H9 (cell line): ENCODE data around the gene JARID2. TPM values are rescaled to one million over a fixed set of nuclear protein-coding genes. Genes with fewer than 3 reads are reported as not detected.

Experiments used
- DNase-seq: peaks from one replicate; pipeline ENCODE4 v3.0.0-alpha.2; 2017
- H2AFZ ChIP-seq: one replicate; pipeline ENCODE4 v1.6.1; 2013; ENCODE audit warnings: mild to moderate bottlenecking, low read length, control low read depth, moderate library complexity
- H2AK5ac ChIP-seq: 2 replicates; pipeline ENCODE4 v1.6.1; 2013; ENCODE audit warnings: low read length, control low read depth, mixed read lengths; ENCODE audit not compliant: insufficient read length
- H2BK120ac ChIP-seq: one replicate; pipeline ENCODE4 v1.6.1; 2013; ENCODE audit warnings: low read depth, mild to moderate bottlenecking, low read length, control low read depth, inconsistent platforms; ENCODE audit not compliant: poor library complexity, severe bottlenecking
- H2BK12ac ChIP-seq: 2 replicates; pipeline ENCODE4 v1.6.1; 2013; ENCODE audit warnings: low read length, control low read depth, mixed read lengths, low read depth; ENCODE audit not compliant: insufficient read length
- H2BK15ac ChIP-seq: 2 replicates; pipeline ENCODE4 v1.6.1; 2013; ENCODE audit warnings: low read depth, low read length, control low read depth
- H2BK20ac ChIP-seq: one replicate; pipeline ENCODE4 v1.6.1; 2013; ENCODE audit warnings: low read depth, mild to moderate bottlenecking, low read length, control low read depth, inconsistent platforms; ENCODE audit not compliant: poor library complexity, severe bottlenecking
- H2BK5ac ChIP-seq: 2 replicates; pipeline ENCODE4 v1.6.1; 2013; ENCODE audit warnings: low read length, control low read depth, mixed read lengths; ENCODE audit not compliant: insufficient read length
- H3K14ac ChIP-seq: 2 replicates; pipeline ENCODE4 v1.6.1; 2013; ENCODE audit warnings: low read length, control low read depth; ENCODE audit not compliant: insufficient read depth
- H3K18ac ChIP-seq: 2 replicates; pipeline ENCODE4 v1.6.1; 2013; ENCODE audit warnings: low read depth, mild to moderate bottlenecking, mixed read lengths, low read length, control low read depth; ENCODE audit not compliant: insufficient read length
- H3K23ac ChIP-seq: 2 replicates; pipeline ENCODE4 v1.6.1; 2013; ENCODE audit warnings: low read length, control low read depth, mixed read lengths, low read depth; ENCODE audit not compliant: insufficient read length
- H3K23me2 ChIP-seq: 2 replicates; pipeline ENCODE4 v1.6.1; 2013; ENCODE audit warnings: low read depth, mild to moderate bottlenecking, mixed read lengths, low read length, control low read depth; ENCODE audit not compliant: insufficient read length, poor library complexity, severe bottlenecking
- H3K27ac ChIP-seq: 2 replicates; pipeline ENCODE4 v1.5.1; 2013; ENCODE audit warnings: low read length, control low read depth, mixed read lengths, low read depth; ENCODE audit not compliant: insufficient read length
- H3K27me3 ChIP-seq: 2 replicates; pipeline ENCODE4 v1.6.1; 2013; ENCODE audit warnings: low read length, control low read depth, inconsistent platforms; ENCODE audit not compliant: insufficient read depth
- H3K4ac ChIP-seq: 2 replicates; pipeline ENCODE4 v1.6.1; 2013; ENCODE audit warnings: low read depth, mild to moderate bottlenecking, control low read depth, inconsistent platforms, low read length, moderate library complexity
- H3K4me1 ChIP-seq: 2 replicates; pipeline ENCODE4 v1.6.1; 2013; ENCODE audit warnings: low read length, control low read depth, inconsistent platforms; ENCODE audit not compliant: insufficient read depth
- H3K4me2 ChIP-seq: 2 replicates; pipeline ENCODE4 v1.6.1; 2013; ENCODE audit warnings: low read length, control low read depth, mixed read lengths; ENCODE audit not compliant: insufficient read length, insufficient read depth
- H3K56ac ChIP-seq: 2 replicates; pipeline ENCODE4 v1.6.1; 2013; ENCODE audit warnings: low read depth, mild to moderate bottlenecking, mixed read lengths, low read length, control low read depth; ENCODE audit not compliant: insufficient read length
- H3K79me1 ChIP-seq: 2 replicates; pipeline ENCODE4 v1.6.1; 2013; ENCODE audit warnings: low read depth, mild to moderate bottlenecking, moderate library complexity, low read length, control low read depth, inconsistent platforms; ENCODE audit not compliant: insufficient read depth, poor library complexity, severe bottlenecking
- H3K79me2 ChIP-seq: 2 replicates; pipeline ENCODE4 v1.6.1; 2013; ENCODE audit warnings: low read length, control low read depth, inconsistent platforms; ENCODE audit not compliant: insufficient read depth
- H3K9ac ChIP-seq: 2 replicates; pipeline ENCODE4 v1.6.1; 2013; ENCODE audit warnings: low read length, control low read depth, mixed read lengths; ENCODE audit not compliant: insufficient read length; ENCODE audit errors: extremely low read depth
- H3K9me3 ChIP-seq: one replicate; pipeline ENCODE4 v1.6.1; 2013; ENCODE audit warnings: low read depth, low read length, inconsistent platforms; ENCODE audit not compliant: control insufficient read depth
- H3T11ph ChIP-seq: one replicate; pipeline ENCODE4 v1.6.1; 2013; ENCODE audit warnings: mild to moderate bottlenecking, low read length, control low read depth, inconsistent platforms
- H4K20me1 ChIP-seq: one replicate; pipeline ENCODE4 v1.6.1; 2013; ENCODE audit not compliant: control insufficient read depth, insufficient read length, insufficient read depth
- H4K5ac ChIP-seq: 2 replicates; pipeline ENCODE4 v1.6.1; 2013; ENCODE audit warnings: low read depth, mild to moderate bottlenecking, mixed read lengths, low read length, control low read depth; ENCODE audit not compliant: insufficient read length
- H4K8ac ChIP-seq: replicated peaks from 2 replicates; pipeline ENCODE4 v1.6.1; 2013; ENCODE audit warnings: low read length, control low read depth, mixed read lengths, low read depth; ENCODE audit not compliant: insufficient read length
- H4K91ac ChIP-seq: 2 replicates; pipeline ENCODE4 v1.6.1; 2013; ENCODE audit warnings: low read depth, mild to moderate bottlenecking, moderate library complexity, mixed read lengths, low read length, control low read depth; ENCODE audit not compliant: insufficient read length
- H3K27ac Mint-ChIP-seq, 3 experiments: 2 replicates in 2 of 3; 3 replicates in 1 of 3; pipeline ENCODE4 v1.8.0; 2020 to 2021; ENCODE audit warnings: mixed read lengths in 3 of 3, mild to moderate bottlenecking in 1 of 3, moderate library complexity in 1 of 3
- H3K27me3 Mint-ChIP-seq: 2 replicates; pipeline ENCODE4 v1.8.0; 2021; ENCODE audit warnings: low read depth, mild to moderate bottlenecking, moderate library complexity, mixed read lengths
- H3K36me3 Mint-ChIP-seq, 3 experiments: 2 replicates in 2 of 3; 3 replicates in 1 of 3; pipeline ENCODE4 v1.8.0; 2020 to 2021; ENCODE audit warnings: low read depth in 3 of 3, mixed read lengths in 3 of 3; ENCODE audit not compliant: insufficient read depth in 1 of 3
- H3K4me1 Mint-ChIP-seq, 2 experiments: 2 replicates each; pipeline ENCODE4 v1.8.0; 2020; ENCODE audit warnings: mixed read lengths in 2 of 2
- H3K4me3 Mint-ChIP-seq, 2 experiments: 2 replicates in 1 of 2; 3 replicates in 1 of 2; pipeline ENCODE4 v1.8.0; 2020 to 2021; ENCODE audit warnings: mild to moderate bottlenecking in 2 of 2, mixed read lengths in 2 of 2, moderate library complexity in 1 of 2
- H3K9me3 Mint-ChIP-seq, 2 experiments: 2 replicates in 1 of 2; 3 replicates in 1 of 2; pipeline ENCODE4 v1.8.0; 2020; ENCODE audit warnings: mild to moderate bottlenecking in 2 of 2, mixed read lengths in 2 of 2, moderate library complexity in 1 of 2
- WGBS: extraction: QIAGEN DNeasy Blood & Tissue Kit; methylation state at CpG from one replicate; pipeline ENCODE4 v1.1.7; 2013; ENCODE audit warnings: missing lambda C conversion rate, low lambda C conversion rate, mixed read lengths; ENCODE audit not compliant: insufficient read length; ENCODE audit errors: extremely low coverage; 5-methylcytosine and 5-hydroxymethylcytosine counted together
- total RNA-seq: library from RNA; stranded (reverse); gene quantifications from 2 replicates; pipeline ENCODE4 v1.2.1, GENCODE V29; 2021
- TF ChIP-seq, protein P1 (sequence below): fragments of 200-600 bp; sonication (generic); conservative IDR thresholded peaks from 3 replicates; pipeline ENCODE4 v1.8.0; 2021; ENCODE audit warnings: antibody characterized with exemption, mild to moderate bottlenecking

Gene JARID2
- total RNA-seq, 1 experiment from 2014 or later = 174 TPM

DNA sequence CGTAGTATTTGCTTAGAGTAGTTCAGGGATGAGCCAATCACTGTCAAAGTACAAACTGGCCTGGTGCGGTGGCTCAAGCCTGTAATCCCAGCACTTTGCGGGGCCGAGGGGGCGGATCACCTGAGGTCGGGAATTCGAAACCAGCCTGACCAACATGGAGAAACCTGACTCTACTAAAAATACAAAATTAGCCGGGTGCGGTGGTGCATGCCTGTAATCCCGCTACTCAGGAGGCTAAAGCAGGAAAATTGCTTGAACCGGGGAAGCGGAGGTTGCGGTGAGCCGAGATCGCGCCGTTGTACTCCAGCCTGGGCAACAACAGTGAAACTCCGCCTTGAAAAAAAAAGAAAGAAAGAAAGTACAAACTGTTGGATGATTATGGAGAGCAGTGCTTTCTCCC, 27.5 kb upstream of the JARID2 start:
- no peak overlapping the region for H3K27ac ChIP-seq
- no peaks in the 10 kb centered on the region for H4K20me1 ChIP-seq
- peaks cover 12 to 14% of the 10 kb centered on the region in 2 experiments for H3K4me1 Mint-ChIP-seq
- no peak overlapping the region for H3K23ac ChIP-seq
- no peaks in the 10 kb centered on the region for H3K9me3 ChIP-seq
- no peaks in the 10 kb centered on the region for H3K9me3 Mint-ChIP-seq
- no peaks in the 10 kb centered on the region for H3K23me2 ChIP-seq
- no peak overlapping the region for H2BK20ac ChIP-seq
- no peak overlapping the region for H4K8ac ChIP-seq
- H2BK15ac ChIP-seq = no peak overlapping the region
- no peak overlapping the region for H3K14ac ChIP-seq
- H3K4me1 ChIP-seq = no peaks in the 10 kb centered on the region
- no peak overlapping the region for H3K4me2 ChIP-seq
- no peaks in the 10 kb centered on the region for H3K27me3 Mint-ChIP-seq
- WGBS = no CpG with 5 or more reads among the region's 18 CpGs
- no peak overlapping the region for H2BK120ac ChIP-seq
- H3K79me1 ChIP-seq = no peaks in the 10 kb centered on the region
- no peak overlapping the region for H3K9ac ChIP-seq
- no peak overlapping the region for H3T11ph ChIP-seq
- no peak overlapping the region for H3K4ac ChIP-seq
- H3K4me3 Mint-ChIP-seq = no peak overlapping the region
- no peak overlapping the region for H2BK5ac ChIP-seq
- no peak overlapping the region for H4K5ac ChIP-seq
- no peak overlapping the region for H3K56ac ChIP-seq
- H3K27me3 ChIP-seq = no peaks in the 10 kb centered on the region
- H4K91ac ChIP-seq = no peak overlapping the region
- H2AFZ ChIP-seq = no peak overlapping the region
- DNase-seq = no peak
- peaks cover 0 to 2% (median 0%) of the 10 kb centered on the region in 3 experiments; a peak in 2 of 7 replicates for H3K36me3 Mint-ChIP-seq
- H3K27ac Mint-ChIP-seq = peak overlapping the region in 1 of 3 experiments; percentile 31; a peak in 1 of 7 replicates
- H2BK12ac ChIP-seq = no peak overlapping the region
- no peak overlapping the region for H2AK5ac ChIP-seq
- TF ChIP-seq, protein P1, sequence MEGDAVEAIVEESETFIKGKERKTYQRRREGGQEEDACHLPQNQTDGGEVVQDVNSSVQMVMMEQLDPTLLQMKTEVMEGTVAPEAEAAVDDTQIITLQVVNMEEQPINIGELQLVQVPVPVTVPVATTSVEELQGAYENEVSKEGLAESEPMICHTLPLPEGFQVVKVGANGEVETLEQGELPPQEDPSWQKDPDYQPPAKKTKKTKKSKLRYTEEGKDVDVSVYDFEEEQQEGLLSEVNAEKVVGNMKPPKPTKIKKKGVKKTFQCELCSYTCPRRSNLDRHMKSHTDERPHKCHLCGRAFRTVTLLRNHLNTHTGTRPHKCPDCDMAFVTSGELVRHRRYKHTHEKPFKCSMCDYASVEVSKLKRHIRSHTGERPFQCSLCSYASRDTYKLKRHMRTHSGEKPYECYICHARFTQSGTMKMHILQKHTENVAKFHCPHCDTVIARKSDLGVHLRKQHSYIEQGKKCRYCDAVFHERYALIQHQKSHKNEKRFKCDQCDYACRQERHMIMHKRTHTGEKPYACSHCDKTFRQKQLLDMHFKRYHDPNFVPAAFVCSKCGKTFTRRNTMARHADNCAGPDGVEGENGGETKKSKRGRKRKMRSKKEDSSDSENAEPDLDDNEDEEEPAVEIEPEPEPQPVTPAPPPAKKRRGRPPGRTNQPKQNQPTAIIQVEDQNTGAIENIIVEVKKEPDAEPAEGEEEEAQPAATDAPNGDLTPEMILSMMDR = no peak
- no peaks in the 10 kb centered on the region for H3K79me2 ChIP-seq
- no peak overlapping the region for H3K18ac ChIP-seq
